Peyer's patch (tissue), 4 donors: ENCODE results near the gene KANSL1.

ENCODE experiments used
- POLR2A ChIP-seq, 2 donors: fragments of 450-650 bp; IDR thresholded peaks; one replicate each; pipeline ENCODE4 v1.5.1; 2017; ENCODE audit warnings: antibody characterized with exemption in 2 of 2, mild to moderate bottlenecking in 2 of 2, moderate library complexity in 2 of 2
- TF ChIP-seq, protein P1 (sequence below), 6 experiments: fragments of 450-650 bp in 4 of 6; fragments of 200-600 bp in 2 of 6; sonication (generic) in 1 of 6; IDR thresholded peaks; one replicate each; pipeline ENCODE4 v1.5.1; 2017 to 2019; ENCODE audit warnings: antibody characterized with exemption in 6 of 6, mild to moderate bottlenecking in 3 of 6, moderate library complexity in 1 of 6

DNA sequence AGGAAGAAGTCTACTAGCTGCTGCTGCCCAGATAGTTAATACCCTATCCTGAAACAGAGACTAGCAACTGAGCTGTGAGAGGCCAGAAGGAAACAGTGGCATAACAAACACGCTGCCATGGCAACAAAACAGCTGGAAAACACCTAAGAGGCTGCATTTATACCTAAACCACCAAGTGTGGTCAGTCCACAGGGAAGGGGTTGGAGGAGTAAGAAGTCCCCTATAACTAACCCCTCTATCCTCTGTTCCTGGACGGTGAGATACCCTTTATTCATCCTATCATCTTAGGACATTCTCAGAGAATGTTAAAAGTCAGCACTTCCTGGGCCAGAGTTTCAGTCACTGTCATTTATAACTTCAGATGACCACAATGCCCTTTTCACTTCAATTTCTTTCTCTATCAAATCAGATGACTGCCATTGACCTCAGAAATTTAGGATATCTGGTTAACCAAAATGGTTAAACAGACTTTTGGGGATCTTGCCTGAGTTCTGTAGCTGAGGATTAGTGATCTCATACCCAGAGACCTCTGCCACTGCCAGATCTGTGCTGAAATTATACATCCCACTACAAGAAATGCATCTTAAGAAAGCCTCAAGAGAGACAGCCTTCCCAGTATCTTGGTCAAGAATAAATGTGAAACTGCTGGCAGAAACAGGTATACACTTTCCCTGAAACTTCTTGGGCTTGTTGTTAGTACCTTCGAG lies 158.0 kb downstream of the KANSL1 start:
- TF ChIP-seq, protein P1, sequence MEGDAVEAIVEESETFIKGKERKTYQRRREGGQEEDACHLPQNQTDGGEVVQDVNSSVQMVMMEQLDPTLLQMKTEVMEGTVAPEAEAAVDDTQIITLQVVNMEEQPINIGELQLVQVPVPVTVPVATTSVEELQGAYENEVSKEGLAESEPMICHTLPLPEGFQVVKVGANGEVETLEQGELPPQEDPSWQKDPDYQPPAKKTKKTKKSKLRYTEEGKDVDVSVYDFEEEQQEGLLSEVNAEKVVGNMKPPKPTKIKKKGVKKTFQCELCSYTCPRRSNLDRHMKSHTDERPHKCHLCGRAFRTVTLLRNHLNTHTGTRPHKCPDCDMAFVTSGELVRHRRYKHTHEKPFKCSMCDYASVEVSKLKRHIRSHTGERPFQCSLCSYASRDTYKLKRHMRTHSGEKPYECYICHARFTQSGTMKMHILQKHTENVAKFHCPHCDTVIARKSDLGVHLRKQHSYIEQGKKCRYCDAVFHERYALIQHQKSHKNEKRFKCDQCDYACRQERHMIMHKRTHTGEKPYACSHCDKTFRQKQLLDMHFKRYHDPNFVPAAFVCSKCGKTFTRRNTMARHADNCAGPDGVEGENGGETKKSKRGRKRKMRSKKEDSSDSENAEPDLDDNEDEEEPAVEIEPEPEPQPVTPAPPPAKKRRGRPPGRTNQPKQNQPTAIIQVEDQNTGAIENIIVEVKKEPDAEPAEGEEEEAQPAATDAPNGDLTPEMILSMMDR (IDR thresholded peaks at IDR 0.05): no peak
- TF ChIP-seq POLR2A (IDR thresholded peaks at IDR 0.05): no peak
